Skin epidermis (tissue), 12 donors: ENCODE data around the gene MYO5A.
"Not testable (repeated sequence)": the region's sequence is repeated elsewhere in the genome, so short reads cannot be mapped to it uniquely, and the experiment has no call there.

Experiments
- H3K27ac ChIP-seq, 21 experiments: fragments of 200-600 bp; sonication (generic) in 11 of 21; one replicate each; pipeline ENCODE4 v1.5.0; 2020; ENCODE audit warnings: mild to moderate bottlenecking in 3 of 21, inconsistent platforms in 2 of 21, moderate library complexity in 2 of 21
- H3K4me3 ChIP-seq, 7 experiments: fragments of 200-600 bp; sonication (generic) in 2 of 7; one replicate each; pipeline ENCODE4 v1.5.0; 2020; ENCODE audit warnings: inconsistent platforms in 2 of 7, mild to moderate bottlenecking in 2 of 7, moderate library complexity in 1 of 7

MYO5A gene

DNA sequence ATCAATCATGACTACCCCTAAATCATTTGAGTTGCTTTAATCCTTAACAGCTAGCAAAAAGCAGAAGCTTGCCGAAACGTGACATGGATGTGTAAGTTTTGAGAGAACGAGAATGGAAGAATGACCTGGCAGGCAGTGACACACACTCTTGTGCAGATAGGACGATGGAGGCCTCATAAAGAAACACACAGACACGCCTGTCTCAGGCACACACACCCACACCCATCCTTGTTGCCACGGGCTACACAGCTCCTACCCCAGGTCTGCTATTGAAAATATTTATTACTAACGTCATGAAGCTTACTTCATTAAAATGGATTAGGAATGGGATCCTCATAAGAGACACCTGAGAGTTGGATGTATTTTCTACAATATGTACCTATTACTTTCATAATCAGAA, 241.6 kb downstream of the MYO5A start:
- H3K27ac ChIP-seq: no peak overlapping the region
- no peak overlapping the region for H3K4me3 ChIP-seq

GRCh38 chr15:52285941-52286340, 242.7 kb downstream of the MYO5A start:
- H3K4me3 ChIP-seq, H3K27ac ChIP-seq: not testable (repeated sequence)

DNA sequence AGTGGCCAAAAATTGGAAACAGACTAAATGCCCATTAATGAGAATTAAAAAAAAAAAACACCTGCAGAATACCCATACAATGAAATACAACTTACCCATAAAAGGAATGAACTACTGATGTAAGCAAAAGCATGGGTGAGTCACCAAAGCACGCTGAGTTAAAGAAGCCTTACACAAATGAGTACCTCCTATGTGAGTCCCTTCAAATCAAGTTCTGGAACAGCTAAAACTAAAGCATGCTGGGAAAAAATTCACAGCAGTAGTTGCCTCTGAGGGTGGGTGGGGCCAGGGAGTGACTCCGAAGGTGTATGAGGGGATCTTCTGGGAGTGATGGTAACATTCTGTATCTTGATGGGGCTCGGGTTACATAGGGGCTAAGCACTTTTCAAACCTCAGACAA, 244.5 kb downstream of the MYO5A start:
- Histone ChIP-seq H3K4me3 (no peak overlapping the region), H3K27ac (no peak overlapping the region)

DNA sequence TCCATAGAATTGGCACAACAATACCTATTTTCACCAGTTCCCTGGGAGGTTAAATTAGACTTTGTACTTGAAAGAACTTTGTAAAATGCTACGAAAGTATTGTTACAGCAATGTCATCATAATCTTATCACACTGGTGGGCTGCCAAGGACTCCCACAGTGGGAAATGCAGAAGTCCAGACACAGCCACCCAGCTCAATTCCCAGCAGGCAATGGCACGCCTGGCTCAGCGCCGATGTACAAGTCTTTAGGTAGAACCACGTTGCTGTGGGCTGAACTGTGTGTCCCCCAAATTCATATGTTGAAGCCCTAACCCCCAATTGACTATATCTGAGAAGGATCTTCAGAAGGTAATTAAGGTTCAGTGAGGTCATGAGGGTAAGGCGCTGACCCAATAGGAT, 245.4 kb downstream of the MYO5A start:
- no peak overlapping the region for H3K27ac ChIP-seq
- no peak overlapping the region for H3K4me3 ChIP-seq

GRCh38 chr15:52282418-52282817, 246.3 kb downstream of the MYO5A start:
- Histone ChIP-seq H3K4me3 (no peak overlapping the region), H3K27ac (no peak overlapping the region)

GRCh38 chr15:52281085-52282035, 247.3 kb downstream of the MYO5A start:
- Histone ChIP-seq H3K4me3 (no peak overlapping the region), H3K27ac (no peak overlapping the region)

GRCh38 chr15:52280326-52281084, 248.2 kb downstream of the MYO5A start:
- H3K27ac ChIP-seq: no peak overlapping the region

DNA sequence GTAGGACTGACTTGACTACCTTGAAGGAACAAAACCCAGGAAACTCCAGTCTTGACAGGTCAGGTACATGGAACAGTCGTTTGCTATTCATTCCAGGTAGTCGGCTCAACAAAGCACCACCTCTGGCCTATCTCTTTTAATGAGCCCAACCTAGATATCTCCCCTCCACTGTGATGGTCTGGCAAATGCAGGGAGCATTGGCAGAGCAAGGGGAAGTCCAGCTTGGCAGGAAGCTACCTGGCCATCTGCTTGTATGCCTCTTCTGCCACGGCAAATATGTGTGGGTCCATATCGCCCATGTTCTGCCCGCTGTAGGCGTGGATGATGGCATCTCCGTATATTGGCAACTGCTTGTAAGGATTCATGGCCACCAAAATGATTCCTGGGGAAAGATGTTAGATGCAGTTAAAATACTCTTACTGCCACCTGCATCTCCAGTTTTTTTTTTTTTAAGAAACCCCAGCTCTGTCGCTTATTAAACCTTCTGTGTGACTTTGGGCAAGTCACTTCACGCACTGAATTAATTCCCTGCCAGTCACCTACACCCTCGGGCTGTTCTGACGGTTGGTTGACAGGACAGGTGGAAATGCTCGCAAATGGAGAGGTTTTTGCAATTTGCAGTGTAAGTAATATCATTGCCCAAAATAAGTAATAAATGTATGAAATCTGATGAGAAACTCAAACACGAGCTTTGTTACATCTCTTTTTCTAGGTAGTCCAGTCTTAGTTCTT, 249.9 kb downstream of the MYO5A start:
- H3K4me3 ChIP-seq: no peak overlapping the region
- H3K27ac ChIP-seq: no peak overlapping the region

More at GRCh38 chr15:52280326-52281084, 248.2 kb downstream of the MYO5A start:
- H3K4me3 ChIP-seq: no peak overlapping the region

- H3K27ac ChIP-seq: no peak overlapping the region
- H3K4me3 ChIP-seq: no peak overlapping the region
These were observed 250.5 kb downstream of the MYO5A start for GRCh38 chr15:52278135-52278534.

GRCh38 chr15:52277575-52277974, 251.1 kb downstream of the MYO5A start:
- no peak overlapping the region for H3K27ac ChIP-seq
- no peak overlapping the region for H3K4me3 ChIP-seq

- Histone ChIP-seq H3K4me3 (no peak overlapping the region), H3K27ac (no peak overlapping the region)
These were observed 252.4 kb downstream of the MYO5A start for GRCh38 chr15:52276256-52276770.

DNA sequence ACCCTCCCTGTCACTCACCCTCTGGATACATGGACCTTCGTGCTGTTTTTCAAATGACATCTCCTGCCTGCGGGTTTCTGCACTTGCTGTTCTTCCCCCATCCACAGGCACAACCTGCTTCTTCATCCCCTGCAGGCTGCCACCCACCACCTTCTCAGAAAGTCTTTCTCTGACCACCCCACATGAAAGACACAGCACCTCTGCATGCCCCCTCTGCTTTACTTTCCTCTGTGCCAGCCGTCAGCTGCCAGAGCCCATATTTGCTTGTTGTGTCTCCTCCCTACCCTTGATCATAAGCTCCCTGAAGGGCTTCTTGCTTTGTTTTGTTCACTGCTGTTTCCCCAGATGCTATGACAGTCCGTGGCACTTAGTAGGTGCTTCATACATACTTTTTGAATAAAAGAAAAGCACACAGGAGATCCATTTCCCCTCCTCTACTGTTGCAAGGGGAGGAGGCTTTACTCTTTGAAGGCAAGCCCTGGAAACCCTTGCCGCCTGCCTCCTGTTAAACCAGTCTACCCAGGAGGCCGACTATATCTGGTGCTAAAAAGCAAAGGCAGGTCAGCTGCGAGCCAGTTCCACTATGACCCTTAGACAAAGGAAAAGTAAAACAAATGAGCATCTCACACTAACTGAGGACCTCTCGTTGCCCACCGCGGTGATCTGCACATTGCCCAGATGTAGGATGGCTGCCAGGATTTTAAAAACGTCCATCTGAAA, 265.0 kb downstream of the MYO5A start:
- Histone ChIP-seq H3K27ac (peak overlapping the region in 3 of 21 experiments; percentile 6 to 83 (median 15)), H3K4me3 (no peak overlapping the region)

- no peak overlapping the region for H3K4me3 ChIP-seq
- peak overlapping the region in 18 of 21 experiments; percentile 7 to 83 (median 58) for H3K27ac ChIP-seq
These were observed 266.3 kb downstream of the MYO5A start for GRCh38 chr15:52262364-52262763.

DNA sequence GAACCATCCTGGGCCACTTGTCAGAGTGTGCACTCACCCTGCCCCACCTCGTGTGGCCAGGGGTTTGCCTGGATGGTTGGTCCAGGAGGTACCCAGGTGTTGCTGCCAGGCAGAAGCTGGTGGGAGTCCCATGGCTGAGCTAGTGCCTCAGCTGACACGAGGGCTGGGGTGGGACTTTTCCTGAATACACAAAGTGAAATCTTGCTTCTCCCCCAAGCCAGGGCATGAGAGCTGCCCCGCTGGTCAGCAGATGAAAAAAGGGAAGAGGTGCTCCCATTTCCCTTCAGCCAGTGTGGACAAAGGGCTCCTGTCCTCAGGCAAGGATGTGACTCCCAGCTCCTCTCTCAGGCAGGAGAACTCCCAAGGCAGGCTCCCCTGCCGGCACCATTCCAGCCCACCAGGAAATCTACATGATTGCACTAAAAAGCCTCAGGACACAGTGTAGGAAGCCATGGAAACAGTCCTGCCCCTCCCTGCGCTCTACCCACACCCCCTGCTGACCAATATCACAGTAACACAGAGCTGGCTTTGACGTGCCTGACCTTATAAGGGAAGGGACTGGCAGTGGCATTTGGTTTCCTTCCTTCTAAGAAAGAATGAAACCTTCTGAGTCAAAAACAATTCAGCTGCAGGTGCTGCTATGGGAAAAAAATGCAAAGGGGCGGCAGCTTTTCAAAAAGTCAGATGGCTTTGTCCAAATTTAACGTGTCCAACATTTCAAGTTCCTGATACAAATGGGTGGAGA, 267.0 kb downstream of the MYO5A start:
- Histone ChIP-seq H3K27ac (peak overlapping the region in 18 of 21 experiments; percentile 1 to 83 (median 67)), H3K4me3 (no peak overlapping the region)

- no peak overlapping the region for H3K4me3 ChIP-seq
- H3K27ac ChIP-seq: peak overlapping the region in 15 of 21 experiments; percentile 1 to 83 (median 69)
These were observed 267.7 kb downstream of the MYO5A start for GRCh38 chr15:52261026-52261425.

GRCh38 chr15:52259503-52259902, 269.2 kb downstream of the MYO5A start:
- H3K4me3 ChIP-seq: no peak overlapping the region
- no peak overlapping the region for H3K27ac ChIP-seq

DNA sequence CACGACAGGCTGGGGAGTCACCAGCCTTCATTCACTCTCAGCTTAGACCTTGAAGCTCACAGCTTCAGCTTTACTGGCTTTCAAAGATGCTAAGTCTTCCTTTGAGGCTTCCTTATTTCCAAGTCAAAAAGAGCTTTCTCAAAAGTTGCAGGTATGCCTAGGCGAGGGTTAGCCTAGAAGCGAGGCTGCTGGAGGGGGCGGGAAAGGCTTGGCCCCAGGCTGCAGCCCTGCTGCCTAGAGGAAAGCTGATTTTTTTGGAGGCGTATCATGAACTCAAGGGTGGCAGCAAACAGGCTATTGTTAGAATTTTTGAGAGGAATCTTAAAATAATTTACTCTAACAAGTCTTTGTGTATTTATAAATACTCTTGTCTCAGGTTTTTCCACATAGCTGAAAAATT, 270.2 kb downstream of the MYO5A start:
- Histone ChIP-seq H3K4me3 (no peak overlapping the region), H3K27ac (no peak overlapping the region)

GRCh38 chr15:52257734-52258062, 271.0 kb downstream of the MYO5A start:
- H3K27ac ChIP-seq: peak overlapping the region in 1 of 21 experiments; percentile 31

More at GRCh38 chr15:52257734-52258062, 271.0 kb downstream of the MYO5A start:
- no peak overlapping the region for H3K4me3 ChIP-seq
